GM21528 (cell line): ENCODE data around the gene CENPX.

ENCODE experiments used
- ATAC-seq: cut with Tn5 transposase; IDR thresholded peaks from one replicate; pipeline ENCODE4 v1.9.1; 2021; ENCODE audit warnings: mild to moderate bottlenecking, moderate library complexity; ENCODE audit not compliant: unreplicated experiment, low FRiP score

The CENPX gene

GRCh38 chr17:82001571-82002056 lies 21.1 kb downstream of the CENPX start:
- no peak for ATAC-seq

GRCh38 chr17:82000803-82001570 lies 21.7 kb downstream of the CENPX start:
- no peak for ATAC-seq

DNA sequence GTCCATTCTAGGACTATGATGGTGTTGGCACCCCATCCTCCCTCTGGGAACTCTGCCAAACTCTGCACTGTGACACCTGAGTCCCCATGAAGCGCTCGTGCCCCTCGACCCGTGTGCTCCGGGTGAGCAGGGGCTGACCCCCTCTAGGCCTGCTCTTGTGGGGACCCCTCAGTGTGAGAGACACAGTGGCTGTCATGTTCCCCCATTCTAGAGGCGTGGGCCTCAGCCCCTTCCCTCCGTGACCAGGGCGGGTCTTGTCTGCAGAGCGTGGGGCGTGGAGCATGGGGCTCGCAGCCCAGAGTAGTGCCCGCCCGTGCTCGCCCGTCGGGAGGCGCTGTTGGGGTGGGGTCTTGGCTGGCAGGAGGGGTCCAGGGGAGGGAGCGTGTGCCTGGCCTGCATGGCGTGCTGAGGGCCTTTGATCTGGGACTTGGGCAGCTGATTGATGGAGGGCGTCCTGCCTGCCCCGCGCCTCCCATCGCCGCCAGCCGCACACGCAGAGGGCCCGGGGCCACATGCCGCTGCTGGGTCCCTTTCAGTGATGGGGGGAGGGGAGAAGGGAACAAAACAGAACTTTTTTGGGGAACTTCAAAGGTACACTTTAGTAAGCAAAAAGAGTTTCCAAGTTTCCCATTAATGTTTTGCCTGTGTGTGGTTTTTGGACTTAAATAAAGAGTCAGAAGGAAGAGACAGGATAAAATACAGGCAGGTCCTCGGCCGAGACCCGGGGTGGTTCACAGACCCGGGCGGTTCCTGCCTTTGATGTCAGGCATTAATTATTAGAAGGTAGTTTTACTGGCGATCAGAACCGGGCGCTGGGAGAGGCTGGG lies 22.5 kb downstream of the CENPX start:
- ATAC-seq: no peak

DNA sequence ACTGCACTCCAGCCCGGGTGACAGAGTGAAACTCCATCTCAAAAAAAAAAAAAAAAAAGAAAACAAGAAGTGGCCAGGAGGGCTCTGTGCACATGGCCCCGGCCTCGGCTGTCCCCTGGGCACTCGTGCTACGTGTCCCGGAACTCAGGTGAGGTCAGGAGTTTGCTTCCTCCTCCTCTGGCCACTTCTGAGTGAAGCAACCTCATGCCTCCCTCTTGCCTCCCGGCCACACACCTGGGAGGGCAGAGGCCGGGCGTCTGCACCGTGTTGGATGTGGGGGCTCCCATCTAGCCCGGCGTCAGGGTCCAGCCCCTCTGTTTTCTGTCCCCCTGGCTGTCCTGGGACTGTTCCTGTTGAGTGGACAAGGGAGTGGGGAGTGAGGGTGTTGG lies 23.1 kb downstream of the CENPX start:
- ATAC-seq: no peak

DNA sequence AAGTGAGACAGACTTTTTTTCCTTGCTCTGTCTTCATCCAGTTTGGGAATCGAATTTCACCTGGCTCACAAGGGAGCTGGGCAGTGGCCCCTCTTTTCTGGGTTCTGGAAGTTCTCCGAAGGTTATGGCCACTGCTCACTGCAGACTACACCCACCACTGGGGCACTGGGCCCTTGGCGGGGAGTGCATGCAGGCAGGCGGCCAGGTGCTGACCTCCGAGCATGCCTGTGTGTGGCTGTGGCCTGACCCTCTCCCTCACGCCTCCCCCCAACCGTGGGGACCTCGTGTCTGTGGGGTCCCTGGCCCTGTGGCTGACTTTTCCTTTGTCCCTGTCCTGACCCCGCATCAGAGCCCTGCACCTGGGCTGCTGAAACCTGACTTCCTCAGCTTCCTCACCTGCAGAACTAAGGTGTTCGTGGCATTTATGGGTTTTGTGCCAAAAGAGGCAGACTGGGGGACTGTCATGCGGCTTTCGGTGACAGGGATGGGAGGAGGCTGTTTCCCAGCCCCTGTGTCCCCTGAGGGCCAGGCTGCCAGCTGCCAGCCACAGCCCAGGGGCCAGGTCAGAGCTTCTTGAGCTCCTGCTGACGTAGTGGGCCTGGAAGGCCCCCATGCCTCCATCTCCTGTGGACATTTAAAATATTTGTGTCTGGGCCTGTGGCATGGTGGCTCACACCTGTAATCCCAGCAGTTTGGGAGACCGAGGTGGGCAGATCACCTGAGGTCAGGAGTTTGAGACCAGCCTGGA lies 23.8 kb downstream of the CENPX start:
- no peak for ATAC-seq

- no peak for ATAC-seq
These were observed 24.5 kb downstream of the CENPX start for GRCh38 chr17:81998212-81998611.

- no peak for ATAC-seq
These were observed 25.8 kb downstream of the CENPX start for GRCh38 chr17:81996757-81997441.

- no peak for ATAC-seq
These were observed 26.4 kb downstream of the CENPX start for GRCh38 chr17:81996232-81996756.

GRCh38 chr17:81995463-81996231 lies 27.0 kb downstream of the CENPX start:
- ATAC-seq: no peak

DNA sequence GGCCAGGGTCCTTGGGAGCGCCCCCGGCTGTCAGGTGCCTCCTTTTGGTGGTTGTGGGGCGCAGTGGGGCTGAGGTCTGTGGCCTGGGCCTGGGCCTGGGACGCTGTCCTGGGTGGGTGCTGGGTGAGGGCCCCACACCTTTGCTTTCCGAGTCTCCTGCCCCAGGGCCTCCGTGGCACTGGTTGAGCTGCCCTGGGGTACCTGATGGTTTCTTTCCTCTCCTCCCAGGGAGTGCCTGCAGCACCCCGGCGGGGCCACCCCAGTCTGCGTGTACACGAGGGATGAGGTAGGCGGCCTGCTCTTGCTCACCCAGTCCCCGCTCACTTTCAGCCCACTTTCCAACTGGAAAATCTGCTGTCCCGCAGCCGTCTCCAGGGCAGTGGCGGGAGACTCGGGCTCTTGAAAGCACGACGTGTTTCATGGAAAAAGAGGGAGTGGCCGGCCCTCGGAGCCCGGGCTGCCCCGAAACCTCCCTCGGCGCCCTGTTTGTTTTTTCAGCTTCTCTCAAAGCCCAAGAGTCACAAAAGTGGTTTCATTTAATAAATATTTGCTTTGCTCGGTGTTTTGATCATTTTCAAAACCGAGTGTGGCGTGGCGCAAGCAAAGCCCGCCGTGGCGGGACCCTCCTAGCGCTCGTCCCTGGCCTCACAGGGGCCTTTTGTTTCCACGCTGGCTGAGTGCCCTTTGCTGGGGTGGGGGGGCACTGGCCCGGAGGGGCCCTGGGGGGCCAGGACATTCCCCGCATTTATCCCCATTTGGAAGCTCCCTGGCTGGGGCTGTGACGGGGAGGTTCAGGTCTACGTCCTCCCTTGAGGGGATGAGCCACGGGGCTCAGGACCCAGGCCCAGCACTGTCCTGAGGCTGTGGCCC lies 27.9 kb downstream of the CENPX start:
- no peak for ATAC-seq

- no peak for ATAC-seq
These were observed 28.7 kb downstream of the CENPX start for GRCh38 chr17:81993729-81994592.

- no peak for ATAC-seq
These were observed 30.2 kb downstream of the CENPX start for GRCh38 chr17:81992306-81993102.

- no peak for ATAC-seq
These were observed 30.9 kb downstream of the CENPX start for GRCh38 chr17:81991684-81992305.

DNA sequence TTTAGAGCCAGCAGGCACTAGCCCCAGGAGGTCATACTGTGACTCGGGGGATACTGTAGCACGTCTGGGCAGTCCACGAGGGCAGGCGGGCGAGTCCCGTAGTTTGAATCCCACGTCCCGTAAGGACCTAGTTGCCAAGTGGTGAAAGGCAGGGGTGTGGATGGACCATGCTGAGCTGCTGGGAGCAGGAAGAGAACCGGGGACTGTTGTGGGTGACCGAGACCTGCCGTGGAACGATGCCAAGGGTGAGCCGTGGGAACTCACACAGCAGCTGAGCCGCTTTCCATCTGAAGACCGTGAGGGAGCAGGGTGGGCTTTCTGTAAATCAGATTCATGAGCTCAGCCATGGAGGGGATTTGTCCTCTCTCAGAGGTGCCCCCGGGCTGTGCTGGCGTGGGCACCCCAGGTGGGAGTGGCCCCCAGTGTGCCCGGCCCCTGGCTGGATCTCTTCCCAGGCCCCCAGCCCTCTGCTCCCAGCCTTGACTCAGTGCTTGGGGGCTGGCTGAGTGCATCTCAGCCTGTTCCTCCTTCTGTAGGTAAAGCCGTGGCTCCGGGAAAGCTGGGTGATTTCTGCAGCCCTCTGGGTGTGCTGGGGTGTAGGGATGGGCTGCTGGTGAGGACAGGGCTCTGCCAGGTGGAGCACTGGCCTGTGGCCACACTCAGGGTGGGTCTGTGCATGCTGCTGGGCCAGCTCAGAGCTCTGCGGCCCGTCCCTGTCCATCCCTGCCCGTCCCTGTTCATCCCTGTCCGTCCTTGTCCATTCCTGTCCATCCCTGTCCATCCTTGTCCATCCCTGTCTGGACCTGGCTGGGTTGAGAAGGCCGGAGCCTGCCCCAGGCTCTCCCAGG lies 31.6 kb downstream of the CENPX start:
- no peak for ATAC-seq

- no peak for ATAC-seq
These were observed 35.4 kb downstream of the CENPX start for GRCh38 chr17:81987161-81987770.
